ENCODE results near the gene FANCE.

Gene FANCE

GRCh38 chr6:35486005-35486925, 34.1 kb downstream of the FANCE start:
- DNase-seq, result no peak

DNA sequence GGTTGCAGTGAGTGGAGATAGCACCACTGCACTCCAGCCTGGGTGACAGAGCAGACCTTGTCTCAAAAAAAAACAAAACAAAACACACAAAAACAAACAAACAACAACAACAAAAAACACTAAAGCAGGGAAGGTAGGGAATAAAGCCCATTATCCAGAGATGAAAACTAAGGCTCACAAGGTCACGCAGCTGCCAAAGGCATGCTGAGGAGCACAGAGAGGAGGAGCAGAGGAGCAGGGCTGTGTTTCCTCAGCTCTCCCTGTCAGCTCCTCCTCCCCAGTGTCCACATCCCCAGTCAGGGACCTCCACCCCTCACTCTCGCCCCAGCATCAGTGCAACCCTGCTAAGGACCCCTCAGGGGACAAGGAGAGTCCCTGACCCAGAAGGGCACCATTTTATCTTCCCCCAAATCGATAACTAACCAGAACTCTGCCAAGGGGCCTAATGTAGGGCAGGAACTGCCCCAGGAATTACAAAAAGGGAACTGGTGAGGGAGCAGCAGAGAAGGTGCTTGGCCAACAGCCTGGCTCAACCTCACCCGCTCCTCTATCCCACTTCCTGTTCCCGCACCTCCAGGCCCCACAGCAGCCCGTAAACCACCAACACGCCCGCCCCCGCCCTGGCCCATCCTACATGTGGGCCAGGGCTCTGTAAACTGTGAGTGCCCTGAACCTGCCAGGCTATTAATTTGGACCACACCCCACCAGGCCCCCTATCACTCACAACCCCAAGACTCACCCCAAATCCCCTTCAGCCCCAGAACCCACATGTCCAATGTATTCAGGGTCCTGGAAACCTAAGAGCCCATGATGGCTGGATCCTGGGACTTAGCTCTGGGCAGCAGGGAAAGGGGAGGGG, 35.7 kb downstream of the FANCE start:
- DNase-seq, result no peak

- DNase-seq, result no peak
Observed at GRCh38 chr6:35488517-35488862, 36.4 kb downstream of the FANCE start.

DNA sequence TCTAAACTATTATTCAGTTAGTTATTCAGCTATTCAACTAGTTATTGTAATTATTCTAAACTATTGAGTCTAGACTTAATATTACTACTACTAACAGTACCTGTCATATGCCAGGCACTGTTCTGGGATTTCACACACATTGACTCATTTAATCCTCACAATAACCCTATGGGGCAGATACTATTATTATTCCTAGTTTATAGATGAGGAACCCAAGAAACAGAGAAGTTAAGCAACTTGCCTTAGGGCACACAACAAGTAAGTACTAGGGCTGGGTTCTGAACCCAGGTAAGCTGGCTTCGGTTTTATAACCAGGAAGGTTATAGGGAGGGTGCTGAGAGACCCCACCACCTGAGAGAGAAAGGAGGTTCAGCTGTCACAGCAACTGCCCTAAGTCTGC, 36.9 kb downstream of the FANCE start:
- no peak for DNase-seq

- DNase-seq, result no peak
Observed at GRCh38 chr6:35489995-35490791, 38.1 kb downstream of the FANCE start.

DNA sequence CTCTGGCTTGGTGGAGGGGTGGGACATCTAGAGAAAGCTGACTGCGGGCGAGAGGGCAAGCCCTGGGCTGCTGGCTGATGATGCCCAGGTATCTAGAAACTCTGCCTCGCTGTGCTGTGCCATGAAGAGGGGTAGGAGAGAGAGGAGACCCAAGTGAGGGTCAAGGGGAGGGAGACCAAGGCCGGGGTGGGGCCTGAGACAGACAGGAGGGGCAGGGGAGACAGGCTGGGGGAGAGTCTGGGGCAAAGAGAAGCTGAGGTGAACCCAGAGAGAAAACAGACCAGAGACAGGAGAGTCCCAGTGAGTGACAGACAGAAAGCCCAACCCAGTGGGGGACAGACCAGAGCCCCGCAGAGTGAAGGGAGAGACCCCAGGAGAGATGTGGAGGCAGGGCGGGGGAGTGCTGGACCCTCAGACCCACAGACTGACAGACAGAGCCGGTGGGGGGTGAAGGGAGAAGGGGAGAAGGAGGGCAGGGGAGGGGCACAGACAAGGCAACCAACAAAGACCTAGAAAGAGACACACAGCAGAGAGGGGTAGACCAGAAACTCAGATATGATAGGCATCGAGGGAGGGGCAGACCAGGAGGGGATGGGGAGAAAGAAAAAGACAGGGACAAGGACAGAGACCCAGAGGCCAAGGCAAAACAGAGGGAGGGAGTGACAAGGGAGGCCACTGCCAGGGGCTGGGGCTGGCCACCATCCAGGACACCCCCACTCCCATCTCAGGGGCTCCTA, 38.9 kb downstream of the FANCE start:
- DNase-seq, result no peak

DNA sequence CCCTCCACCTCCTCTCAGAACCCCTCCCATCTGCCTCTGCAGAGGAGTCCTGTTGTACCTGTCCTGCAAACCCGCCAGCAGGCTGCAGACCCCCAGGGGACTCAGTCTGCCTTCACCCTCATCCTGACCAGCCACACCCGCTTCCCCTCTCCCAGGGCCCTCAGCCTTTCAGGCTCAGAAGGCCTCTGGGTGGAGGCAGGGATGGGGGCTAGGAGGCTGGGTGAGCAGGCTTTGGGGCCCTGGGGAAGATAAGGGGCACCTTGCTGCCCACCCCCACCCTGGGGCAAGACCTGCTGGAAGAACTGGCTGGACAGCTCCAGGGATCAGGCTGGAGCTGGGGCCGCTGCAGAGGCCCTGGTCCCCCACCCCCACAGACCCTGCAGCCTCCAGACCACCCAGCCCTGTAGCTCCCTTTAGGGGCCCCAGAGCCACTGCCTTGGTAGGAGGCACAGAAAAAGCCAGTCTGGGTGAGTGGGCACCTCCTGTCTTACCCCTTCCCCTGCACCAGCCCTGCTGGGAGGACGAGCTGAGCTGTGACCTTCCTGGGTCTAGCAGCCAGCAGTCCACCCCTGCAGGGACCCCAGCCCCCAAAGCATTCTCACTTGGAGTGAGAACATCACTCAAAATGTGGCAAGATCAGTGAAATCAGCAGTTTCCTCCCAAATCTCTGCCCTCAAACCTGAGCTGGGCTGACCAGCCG, 39.6 kb downstream of the FANCE start:
- DNase-seq, result no peak

DNA sequence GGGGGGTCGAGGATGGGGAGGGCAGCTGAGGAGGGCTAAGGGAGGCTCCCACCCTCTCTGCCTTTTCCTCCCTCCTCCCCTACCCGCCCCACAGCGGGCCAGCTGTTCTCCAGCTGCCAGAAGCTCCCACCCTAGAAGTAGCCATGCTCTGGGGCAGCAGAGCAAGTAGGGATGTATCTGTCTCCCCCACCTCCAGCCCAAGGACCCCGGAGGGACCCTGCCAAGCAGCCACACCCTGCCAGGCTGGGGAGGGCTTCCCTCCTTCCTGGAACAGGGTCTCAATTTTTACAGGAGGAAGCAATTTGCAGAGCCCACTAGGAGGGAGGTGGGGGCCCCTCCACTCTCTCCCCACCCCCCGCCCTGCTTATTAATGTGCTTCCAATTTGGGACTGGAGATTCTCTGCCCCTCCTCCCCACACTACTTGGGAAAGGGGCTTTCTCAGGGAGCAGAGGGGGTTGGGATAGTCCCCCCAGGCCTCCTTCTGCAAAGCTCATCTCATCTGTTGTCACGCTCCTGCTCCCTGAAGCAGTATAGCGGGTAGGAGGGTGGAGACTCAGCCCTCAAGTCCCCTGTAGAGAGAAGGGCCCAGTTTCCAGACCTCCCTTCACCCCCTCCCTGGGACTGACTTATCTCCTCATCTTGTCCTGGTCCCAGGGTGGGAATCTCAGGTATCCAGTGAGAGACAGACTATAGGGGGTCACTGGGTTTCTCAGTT, 40.3 kb downstream of the FANCE start:
- no peak for DNase-seq

DNA sequence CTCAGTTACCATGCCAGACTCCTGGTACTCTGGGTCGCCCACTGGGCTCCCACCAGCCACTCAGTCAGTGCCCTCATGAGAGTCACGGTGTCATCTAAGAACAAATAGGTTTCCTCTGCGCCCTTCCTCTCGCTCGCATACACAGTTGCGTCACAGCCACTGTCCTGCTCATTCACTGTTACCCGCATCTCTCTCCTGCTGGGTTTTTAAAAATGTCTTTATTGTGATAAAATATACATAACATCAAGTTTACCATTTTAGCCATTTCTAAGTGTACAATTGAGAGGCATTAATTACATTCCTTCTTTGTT, 40.8 kb downstream of the FANCE start:
- no peak for DNase-seq

DNA sequence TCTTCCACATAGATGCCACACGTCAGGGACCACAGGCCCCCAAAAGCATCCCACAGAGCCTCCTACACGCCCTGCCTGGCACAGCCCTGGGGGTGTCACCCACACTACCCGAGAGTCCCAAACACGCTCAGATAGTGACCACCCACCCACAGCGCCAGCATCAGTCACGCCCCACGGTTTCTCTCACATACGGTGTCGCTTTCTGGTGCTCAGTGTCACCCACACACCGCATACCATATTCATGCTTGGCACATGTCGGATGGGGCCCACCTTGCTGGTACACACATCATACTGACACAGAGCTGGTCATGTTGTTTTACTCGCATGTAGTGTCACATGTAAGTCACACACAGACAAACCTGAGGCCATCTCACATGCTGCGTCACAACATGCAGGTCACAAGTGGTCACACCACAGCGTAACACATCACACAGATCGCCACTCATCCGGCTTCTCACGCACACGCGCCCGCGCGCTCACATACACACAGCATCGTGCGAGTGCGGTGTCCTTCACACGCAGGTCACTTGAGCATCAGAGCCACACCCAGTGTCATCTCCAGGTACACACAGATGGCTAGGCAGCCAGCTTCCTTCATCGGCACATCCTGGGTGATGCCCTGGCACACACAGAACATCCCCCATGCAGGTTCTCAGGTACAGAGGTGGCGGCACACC, 41.3 kb downstream of the FANCE start:
- DNase-seq, result no peak

GRCh38 chr6:35494161-35494563, 42.0 kb downstream of the FANCE start:
- no peak for DNase-seq

GRCh38 chr6:35495258-35496035, 43.3 kb downstream of the FANCE start:
- DNase-seq, result no peak

GRCh38 chr6:35496036-35496840, 44.1 kb downstream of the FANCE start:
- no peak for DNase-seq

- DNase-seq, result peak; percentile 50
Observed at GRCh38 chr6:35496841-35497570, 44.9 kb downstream of the FANCE start, which contains the start of gene TEAD3. Gene TEAD3, minus strand, starts transcription at chr6:35497079.

DNA sequence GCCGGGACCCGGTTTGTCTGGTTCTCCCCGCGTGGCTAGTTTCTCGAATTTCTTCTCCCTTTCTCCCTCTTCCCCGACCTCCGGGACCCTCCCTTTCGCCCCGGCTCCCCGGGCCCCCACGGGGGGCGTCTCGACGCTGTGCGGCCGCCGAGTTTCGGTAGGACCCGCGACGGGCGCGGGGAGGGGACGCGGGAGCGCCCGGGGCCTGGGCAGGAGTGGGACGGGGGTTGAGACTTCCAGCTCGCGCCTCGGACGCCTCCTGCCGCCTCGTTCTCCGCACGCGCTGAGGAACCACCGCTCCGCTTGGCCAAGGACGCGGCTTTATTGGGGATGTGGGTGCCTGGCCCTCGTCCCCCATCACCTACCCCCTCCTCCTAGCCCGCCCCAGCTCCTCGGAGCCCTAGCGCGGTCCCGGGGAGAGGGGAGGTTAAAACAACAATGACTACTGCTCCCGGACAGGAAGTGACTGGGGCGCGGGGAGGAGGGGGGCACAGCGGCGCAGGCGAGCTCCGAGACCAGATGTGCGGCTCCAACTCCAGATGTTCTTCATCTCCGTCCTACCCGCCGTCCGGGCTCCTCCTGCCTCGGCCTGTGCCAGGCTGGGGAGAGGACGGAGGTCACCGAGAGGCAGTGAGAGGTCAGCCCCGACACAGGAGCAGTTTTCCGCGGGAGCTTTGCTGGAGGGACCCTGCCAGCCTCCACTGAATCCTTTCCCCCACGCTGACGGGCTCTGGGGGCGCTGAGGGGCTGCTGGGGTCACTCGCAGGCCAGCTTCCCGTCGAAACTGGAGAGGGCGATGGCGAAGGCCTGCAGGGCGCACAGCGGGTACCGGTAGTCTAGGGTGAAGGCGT, 45.7 kb downstream of the FANCE start:
- peak; percentile 60 for DNase-seq

- no peak for DNase-seq
Observed at GRCh38 chr6:35498422-35499067, 46.4 kb downstream of the FANCE start.

GRCh38 chr6:35499372-35499771, 47.2 kb downstream of the FANCE start:
- no peak for DNase-seq
